Measurements from ENCODE around the gene RPRD1B.

- TF ChIP-seq CTCF (conservative IDR thresholded peaks at IDR 0.05; ENCODE audit: low read depth in 2 of 2) (no peak), POLR2AphosphoS5 (IDR thresholded peaks at IDR 0.05; ENCODE audit: low read depth) (no peak), ZNF114 (CRISPR knock-in tag; IDR thresholded peaks at IDR 0.05) (no peak), REST (IDR thresholded peaks at IDR 0.05; ENCODE audit: unreplicated experiment) (no peak), EZH2 (IDR thresholded peaks at IDR 0.05; ENCODE audit: low read depth, unreplicated experiment) (no peak), ZNF331 (CRISPR knock-in tag; IDR thresholded peaks at IDR 0.05; ENCODE audit: low read depth) (no peak), CREB1 (CRISPR knock-in tag; IDR thresholded peaks at IDR 0.05; ENCODE audit: low read depth) (no peak), EZH2phosphoT487 (IDR thresholded peaks at IDR 0.05; ENCODE audit: unreplicated experiment) (no peak)
These were observed 2.8 kb downstream of the RPRD1B start for GRCh38 chr20:38036366-38036765.
